ENCODE data around the gene PLXNB2.

GRCh38 chr22:50225200-50225969 lies 82.1 kb downstream of the PLXNB2 start:
- TF ChIP-seq SP1 (IDR thresholded peaks at IDR 0.05; ENCODE audit: low read depth) (no peak), POLR2AphosphoS5 (IDR thresholded peaks at IDR 0.05; ENCODE audit: low read depth, low read length) (no peak), CTCF (IDR thresholded peaks at IDR 0.05 in 2 of 3, conservative IDR thresholded peaks at IDR 0.05 in 1 of 3; ENCODE audit: borderline replicate concordance in 1 of 3, insufficient read depth in 1 of 3, low read depth in 2 of 3, low read length in 2 of 3) (no peak), POLR2A (IDR thresholded peaks at IDR 0.05; ENCODE audit: borderline replicate concordance, extremely low read depth, insufficient read depth, insufficient read length) (no peak), ZFX (IDR thresholded peaks at IDR 0.05) (no peak), EZH2 (IDR thresholded peaks at IDR 0.05) (no peak), RAD21 (IDR thresholded peaks at IDR 0.05; ENCODE audit: low read depth) (no peak), MAX (IDR thresholded peaks at IDR 0.05) (no peak), ATF3 (IDR thresholded peaks at IDR 0.05) (no peak), CEBPB (IDR thresholded peaks at IDR 0.05; ENCODE audit: low read depth) (no peak)
